Measurements from ENCODE around the gene PPP1R2.

DNA sequence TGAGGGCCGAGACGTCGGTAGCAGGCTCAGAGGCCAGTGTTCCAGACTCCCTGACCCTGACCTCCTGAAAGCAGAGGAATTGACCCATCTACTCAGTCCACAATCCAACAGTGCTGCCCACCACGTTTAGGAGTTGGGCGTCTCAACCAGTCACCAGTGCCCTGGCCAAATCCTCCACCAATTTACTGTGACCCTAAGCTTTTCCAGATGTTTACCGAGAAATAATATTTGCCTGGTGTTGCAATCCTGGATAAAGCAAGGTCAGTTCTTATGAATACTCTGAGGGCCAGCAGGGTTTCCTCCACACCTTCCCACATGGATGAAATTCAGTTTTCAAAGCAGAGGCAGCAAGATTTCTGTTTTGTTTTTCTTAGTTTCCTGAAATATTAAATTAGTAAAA is 48.1 kb upstream of the PPP1R2 start:
- TF ChIP-seq EZH2 (IDR thresholded peaks at IDR 0.05) (no peak), FOXP2 (optimal IDR thresholded peaks at IDR 0.05; ENCODE audit: control extremely low read depth, extremely low read length, insufficient read depth) (no peak)
